Adipocyte (in vitro differentiated cells): Measurements from ENCODE around the gene PRDM5.

Source experiments
- DNase-seq: peaks from one replicate; pipeline ENCODE4 v3.0.0-alpha.2; 2015; ENCODE audit warnings: low read depth
- H3K27me3 ChIP-seq: replicated peaks from 2 replicates; pipeline ENCODE4 v1.7.0; 2013; ENCODE audit warnings: mild to moderate bottlenecking, low read length, moderate library complexity; ENCODE audit not compliant: control insufficient read depth, insufficient read depth
- H3K36me3 ChIP-seq: 2 replicates; pipeline ENCODE4 v1.7.0; 2013; ENCODE audit warnings: low read length, mild to moderate bottlenecking, moderate library complexity; ENCODE audit not compliant: control insufficient read depth, insufficient read depth, severe bottlenecking
- H3K4me1 ChIP-seq: 2 replicates; pipeline ENCODE4 v1.7.0; 2013; ENCODE audit warnings: mild to moderate bottlenecking, low read length, moderate library complexity; ENCODE audit not compliant: control insufficient read depth, insufficient read depth
- H3K4me3 ChIP-seq: 2 replicates; pipeline ENCODE4 v1.7.0; 2013; ENCODE audit warnings: mild to moderate bottlenecking, low read length, moderate library complexity
- H3K9ac ChIP-seq: 2 replicates; pipeline ENCODE4 v1.7.0; 2013; ENCODE audit warnings: mild to moderate bottlenecking, low read length, moderate library complexity
- H3K9me3 ChIP-seq: 2 replicates; pipeline ENCODE4 v1.7.0; 2013; ENCODE audit warnings: mild to moderate bottlenecking, low read length, moderate library complexity; ENCODE audit not compliant: control insufficient read depth

The PRDM5 gene

GRCh38 chr4:120927801-120928409, 5.4 kb upstream of the PRDM5 start:
- Histone ChIP-seq H3K9me3 (no peaks in the 10 kb centered on the region), H3K4me3 (no peak overlapping the region), H3K9ac (no peak overlapping the region), H3K27me3 (no peaks in the 10 kb centered on the region), H3K4me1 (peaks cover 5% of the 10 kb centered on the region), H3K36me3 (no peaks in the 10 kb centered on the region)
- no peak for DNase-seq

DNA sequence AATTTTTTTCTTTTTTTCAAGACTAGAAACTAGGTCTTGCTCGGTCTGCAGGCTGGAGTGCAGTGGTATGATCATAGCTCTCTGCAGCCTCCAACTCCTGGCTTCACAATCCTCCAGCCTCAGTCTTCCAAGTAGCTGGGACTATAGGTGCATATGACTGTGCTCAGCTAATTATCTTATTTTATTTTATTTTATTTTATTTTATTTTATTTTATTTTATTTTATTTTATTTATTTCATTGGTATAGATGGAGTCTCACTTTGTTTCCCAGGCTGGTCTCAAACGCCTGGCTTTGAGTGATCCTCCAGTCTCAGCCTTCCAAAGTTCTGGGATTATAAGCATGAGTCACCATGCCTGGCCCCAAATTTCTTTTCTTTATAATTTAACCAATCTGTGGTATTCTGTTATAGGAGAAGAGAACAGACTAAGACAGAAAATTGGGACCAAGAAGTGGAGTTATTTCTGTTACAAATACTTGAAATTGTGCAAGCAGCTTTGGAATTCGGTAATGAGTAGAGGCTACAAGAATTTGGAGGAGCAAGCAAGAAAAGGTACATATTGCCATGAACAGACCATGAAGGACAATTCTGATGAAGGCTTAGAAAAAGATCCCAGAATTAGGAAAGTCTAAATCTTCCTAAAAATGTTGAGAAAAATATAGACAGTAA, 4.0 kb upstream of the PRDM5 start:
- Histone ChIP-seq H3K27me3 (no peaks in the 10 kb centered on the region), H3K9ac (no peak overlapping the region), H3K36me3 (no peaks in the 10 kb centered on the region), H3K4me1 (peaks cover 7% of the 10 kb centered on the region), H3K4me3 (no peak overlapping the region), H3K9me3 (no peaks in the 10 kb centered on the region)
- peak; percentile 10 for DNase-seq

- Histone ChIP-seq H3K36me3 (no peaks in the 10 kb centered on the region), H3K27me3 (no peaks in the 10 kb centered on the region), H3K4me3 (no peak overlapping the region), H3K4me1 (peaks cover 19% of the 10 kb centered on the region), H3K9me3 (no peaks in the 10 kb centered on the region), H3K9ac (no peak overlapping the region)
- DNase-seq = no peak
Measured at GRCh38 chr4:120924931-120925330, 2.4 kb upstream of the PRDM5 start.

DNA sequence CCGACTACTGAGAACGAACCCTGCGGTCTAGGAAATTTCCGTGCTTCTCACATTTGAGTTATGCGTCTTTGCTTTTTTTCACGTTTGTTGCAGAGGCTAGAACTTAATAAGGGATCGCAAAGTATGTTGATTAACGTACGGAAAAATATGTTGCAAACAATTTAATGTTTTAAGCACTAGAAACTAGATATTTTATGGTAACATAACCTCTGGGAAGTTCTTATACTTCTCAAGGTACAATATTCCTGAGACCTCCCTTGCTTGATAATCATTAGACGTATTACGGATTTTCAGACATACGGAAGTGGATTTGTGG, 639 bp upstream of the PRDM5 start:
- no peaks in the 10 kb centered on the region for H3K27me3 ChIP-seq
- no peak for DNase-seq
- peak overlapping the region; percentile 83 for H3K4me3 ChIP-seq
- H3K9ac ChIP-seq = peak overlapping the region; percentile 87
- peaks cover 25% of the 10 kb centered on the region for H3K4me1 ChIP-seq
- no peaks in the 10 kb centered on the region for H3K36me3 ChIP-seq
- H3K9me3 ChIP-seq = no peaks in the 10 kb centered on the region

- DNase-seq = peak; percentile 80
- Histone ChIP-seq H3K27me3 (no peaks in the 10 kb centered on the region), H3K9me3 (no peaks in the 10 kb centered on the region), H3K36me3 (no peaks in the 10 kb centered on the region), H3K4me1 (peaks cover 28% of the 10 kb centered on the region), H3K4me3 (peak overlapping the region; percentile 83), H3K9ac (peak overlapping the region; percentile 87)
Measured at GRCh38 chr4:120921456-120922380, 808 bp downstream of the PRDM5 start.

DNA sequence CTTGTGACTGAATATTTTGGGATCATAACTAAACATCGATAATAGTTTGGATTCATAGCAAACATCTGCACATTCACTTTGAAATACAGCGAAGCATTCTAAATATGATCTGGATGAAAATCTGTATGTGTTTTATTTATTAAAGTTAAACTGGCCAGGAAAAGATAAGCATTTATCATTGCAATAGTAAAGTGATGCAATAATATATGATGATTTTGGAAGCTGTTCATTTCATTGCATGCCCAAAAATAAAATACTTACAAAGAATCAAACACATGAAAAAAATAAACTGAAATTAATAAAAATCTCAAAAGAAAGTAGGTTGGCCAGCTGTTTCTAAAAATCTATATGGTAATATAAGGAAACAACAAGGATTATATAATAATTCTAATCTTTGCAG, 1.9 kb downstream of the PRDM5 start:
- Histone ChIP-seq H3K36me3 (no peaks in the 10 kb centered on the region), H3K4me1 (peaks cover 28% of the 10 kb centered on the region), H3K9ac (no peak overlapping the region), H3K27me3 (no peaks in the 10 kb centered on the region), H3K4me3 (no peak overlapping the region), H3K9me3 (no peaks in the 10 kb centered on the region)
- peak; percentile 34 for DNase-seq

DNA sequence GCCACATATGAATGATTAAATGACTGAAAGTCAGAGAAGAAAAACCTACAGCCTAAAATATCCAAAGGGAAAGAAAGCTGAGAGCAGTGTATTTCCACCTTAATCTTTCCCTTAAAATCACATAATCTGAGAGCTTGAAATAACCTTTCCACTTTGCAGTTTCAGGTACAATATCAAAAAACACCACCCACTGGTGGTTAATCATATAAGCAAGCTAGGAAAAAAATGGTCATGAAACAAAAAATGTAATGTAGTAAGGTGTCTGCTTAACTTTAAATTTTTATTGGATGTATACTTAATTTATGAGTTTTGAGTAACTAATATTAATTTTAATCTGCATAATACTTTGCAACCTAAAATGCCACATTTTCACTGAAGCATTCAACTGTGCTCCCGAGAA, 3.2 kb downstream of the PRDM5 start:
- no peaks in the 10 kb centered on the region for H3K9me3 ChIP-seq
- peak overlapping the region; percentile 8 for H3K4me3 ChIP-seq
- peak overlapping the region; percentile 55 for H3K9ac ChIP-seq
- peaks cover 28% of the 10 kb centered on the region for H3K4me1 ChIP-seq
- H3K36me3 ChIP-seq = no peaks in the 10 kb centered on the region
- DNase-seq = peak; percentile 14
- H3K27me3 ChIP-seq = no peaks in the 10 kb centered on the region

DNA sequence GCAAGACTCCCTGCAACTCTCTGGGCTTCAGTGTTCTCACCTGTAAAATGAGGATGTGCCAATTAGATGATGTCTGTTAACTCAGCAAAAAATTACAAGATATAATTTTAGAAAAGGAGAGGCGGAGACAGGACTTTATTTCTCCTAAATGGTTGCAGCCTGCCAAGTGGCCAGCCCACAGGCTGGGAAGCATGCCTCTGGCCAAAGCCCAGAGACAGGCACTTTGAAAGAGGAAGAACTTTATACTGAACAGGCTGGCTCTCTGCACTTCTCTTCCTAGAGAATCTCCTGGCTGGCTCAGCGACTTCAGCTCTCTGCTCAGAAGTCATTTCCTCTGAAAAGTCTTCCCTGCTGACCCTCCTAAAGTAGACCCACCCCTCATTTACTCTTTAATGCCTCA, 3.7 kb downstream of the PRDM5 start:
- Histone ChIP-seq H3K9ac (peak overlapping the region; percentile 55), H3K27me3 (no peaks in the 10 kb centered on the region), H3K36me3 (no peaks in the 10 kb centered on the region), H3K4me3 (peak overlapping the region; percentile 8), H3K4me1 (peaks cover 28% of the 10 kb centered on the region), H3K9me3 (no peaks in the 10 kb centered on the region)
- peak; percentile 42 for DNase-seq

GRCh38 chr4:120918092-120918491, 4.4 kb downstream of the PRDM5 start:
- no peak overlapping the region for H3K9ac ChIP-seq
- DNase-seq = no peak
- no peaks in the 10 kb centered on the region for H3K27me3 ChIP-seq
- no peaks in the 10 kb centered on the region for H3K9me3 ChIP-seq
- no peak overlapping the region for H3K4me3 ChIP-seq
- no peaks in the 10 kb centered on the region for H3K36me3 ChIP-seq
- H3K4me1 ChIP-seq = peaks cover 23% of the 10 kb centered on the region

GRCh38 chr4:120916937-120917336, 5.6 kb downstream of the PRDM5 start:
- Histone ChIP-seq H3K9ac (no peak overlapping the region), H3K36me3 (no peaks in the 10 kb centered on the region), H3K9me3 (no peaks in the 10 kb centered on the region), H3K27me3 (no peaks in the 10 kb centered on the region), H3K4me3 (no peak overlapping the region), H3K4me1 (peaks cover 29% of the 10 kb centered on the region)
- DNase-seq = no peak

GRCh38 chr4:120915336-120915735, 7.2 kb downstream of the PRDM5 start:
- no peak overlapping the region for H3K9ac ChIP-seq
- H3K9me3 ChIP-seq = no peaks in the 10 kb centered on the region
- H3K36me3 ChIP-seq = no peaks in the 10 kb centered on the region
- no peak for DNase-seq
- H3K4me3 ChIP-seq = no peak overlapping the region
- peaks cover 27% of the 10 kb centered on the region for H3K4me1 ChIP-seq
- H3K27me3 ChIP-seq = no peaks in the 10 kb centered on the region
